DND-41 (cell line): ENCODE data around the gene ENTPD8.

ENCODE experiments used
- ATAC-seq: fragments of 200-7000 bp; cut with Tn5 transposase; 3 replicates; pipeline ENCODE4 v1.9.1; 2021; ENCODE audit warnings: low read depth; ENCODE audit not compliant: insufficient read depth
- DNase-seq: peaks from one replicate; pipeline ENCODE4 v3.0.0-alpha.2; 2020
- H2AFZ ChIP-seq: 2 replicates; pipeline ENCODE4 v1.6.0; 2012; ENCODE audit warnings: low read depth, low read length
- H3K27ac ChIP-seq: 2 replicates; pipeline ENCODE4 v1.5.1; 2012; ENCODE audit warnings: low read length, inconsistent platforms
- H3K27me3 ChIP-seq: fragments of 200-600 bp; sonication (generic); 2 replicates; pipeline ENCODE4 v1.6.0; 2012; ENCODE audit warnings: low read length, mild to moderate bottlenecking, inconsistent platforms; ENCODE audit not compliant: insufficient read depth, poor library complexity
- H3K36me3 ChIP-seq: 2 replicates; pipeline ENCODE4 v1.5.1; 2012; ENCODE audit warnings: low read length, inconsistent platforms; ENCODE audit not compliant: insufficient read depth
- H3K4me1 ChIP-seq: 2 replicates; pipeline ENCODE4 v1.5.1; 2012; ENCODE audit warnings: mild to moderate bottlenecking, low read length; ENCODE audit not compliant: insufficient read depth
- H3K4me2 ChIP-seq: 2 replicates; pipeline ENCODE4 v1.6.0; 2012; ENCODE audit warnings: mild to moderate bottlenecking, moderate library complexity, low read length, inconsistent platforms; ENCODE audit not compliant: insufficient read depth
- H3K4me3 ChIP-seq, 2 experiments: fragments of 200-600 bp in 1 of 2; shearing (Covaris generic) in 1 of 2; 2 replicates each; pipeline ENCODE4 v1.5.1; 2012 to 2016; ENCODE audit warnings: inconsistent platforms in 2 of 2, low read length in 2 of 2, mild to moderate bottlenecking in 2 of 2, low read depth in 1 of 2, moderate library complexity in 1 of 2
- H3K79me2 ChIP-seq: 2 replicates; pipeline ENCODE4 v1.6.0; 2012; ENCODE audit warnings: low read length, inconsistent platforms; ENCODE audit not compliant: insufficient read depth
- H3K9ac ChIP-seq: 2 replicates; pipeline ENCODE4 v1.6.0; 2012; ENCODE audit warnings: low read depth, mild to moderate bottlenecking, inconsistent platforms, low read length, moderate library complexity
- H3K9me3 ChIP-seq: 2 replicates; pipeline ENCODE4 v1.5.1; 2012; ENCODE audit warnings: low read length, moderate library complexity, mild to moderate bottlenecking, inconsistent platforms; ENCODE audit not compliant: insufficient read depth, severe bottlenecking
- H4K20me1 ChIP-seq: 2 replicates; pipeline ENCODE4 v1.6.0; 2012; ENCODE audit warnings: low read length; ENCODE audit not compliant: insufficient read depth
- EZH2 ChIP-seq: IDR thresholded peaks from 3 replicates; pipeline ENCODE4 v1.6.1; 2012; ENCODE audit warnings: borderline replicate concordance, low read depth, mild to moderate bottlenecking, moderate library complexity, low read length, inconsistent platforms; ENCODE audit not compliant: severe bottlenecking
- TF ChIP-seq, protein P1 (sequence below): IDR thresholded peaks from 2 replicates; pipeline ENCODE4 v1.5.1; 2012; ENCODE audit warnings: borderline replicate concordance, low read length, moderate library complexity, mild to moderate bottlenecking; ENCODE audit not compliant: poor library complexity, severe bottlenecking; ENCODE audit errors: extremely low read depth

The ENTPD8 gene

DNA sequence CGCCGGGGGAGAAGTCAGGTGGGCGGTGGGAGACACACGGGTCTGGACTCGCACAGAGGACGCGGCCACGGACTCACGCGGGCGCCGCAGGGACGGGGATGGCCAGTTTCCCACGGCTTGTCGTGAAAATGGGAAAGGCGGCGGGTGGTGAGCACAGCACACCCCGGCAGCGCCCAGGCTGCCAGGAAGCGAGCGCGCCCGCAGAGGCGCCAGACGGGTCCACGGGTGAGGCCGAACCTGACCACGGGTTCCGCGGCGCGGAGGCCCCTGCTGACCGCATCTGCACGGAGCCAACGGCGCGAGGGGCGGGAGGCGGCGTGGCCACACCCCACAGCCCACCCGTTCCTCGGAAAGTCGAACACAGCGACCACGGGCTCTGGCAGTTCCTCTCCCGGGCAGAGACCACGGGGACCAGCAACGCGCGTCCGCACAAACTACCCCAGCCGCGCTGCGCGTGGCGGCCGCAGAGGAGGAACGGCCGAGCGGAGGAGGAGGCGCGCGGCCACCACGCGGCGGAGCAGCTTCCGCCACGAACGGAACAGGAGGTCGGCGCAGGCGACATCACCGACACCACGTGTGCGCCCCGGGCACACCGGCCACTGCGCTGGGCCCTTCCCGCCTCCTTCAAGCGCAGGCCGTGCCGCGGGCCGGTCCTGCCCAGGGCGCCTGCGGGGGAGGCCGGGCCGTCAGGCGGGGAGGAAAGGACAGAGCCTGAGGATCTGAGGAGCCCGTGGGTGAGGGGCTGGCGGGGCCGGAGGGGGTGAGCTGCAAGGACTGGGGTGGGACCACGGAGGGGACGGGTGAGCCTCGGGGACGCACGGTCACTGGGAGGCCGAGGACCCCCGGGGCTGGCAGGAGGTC is 23.8 kb downstream of the ENTPD8 start:
- no peak overlapping the region for H2AFZ ChIP-seq
- H3K79me2 ChIP-seq = no peaks in the 10 kb centered on the region
- DNase-seq (no peak), ATAC-seq (no peak)
- H4K20me1 ChIP-seq = no peaks in the 10 kb centered on the region
- no peak overlapping the region for H3K9ac ChIP-seq
- no peaks in the 10 kb centered on the region for H3K4me1 ChIP-seq
- H3K27ac ChIP-seq = no peak overlapping the region
- H3K9me3 ChIP-seq = no peaks in the 10 kb centered on the region
- no peaks in the 10 kb centered on the region for H3K27me3 ChIP-seq
- TF ChIP-seq EZH2 = no peak
- TF ChIP-seq, protein P1, sequence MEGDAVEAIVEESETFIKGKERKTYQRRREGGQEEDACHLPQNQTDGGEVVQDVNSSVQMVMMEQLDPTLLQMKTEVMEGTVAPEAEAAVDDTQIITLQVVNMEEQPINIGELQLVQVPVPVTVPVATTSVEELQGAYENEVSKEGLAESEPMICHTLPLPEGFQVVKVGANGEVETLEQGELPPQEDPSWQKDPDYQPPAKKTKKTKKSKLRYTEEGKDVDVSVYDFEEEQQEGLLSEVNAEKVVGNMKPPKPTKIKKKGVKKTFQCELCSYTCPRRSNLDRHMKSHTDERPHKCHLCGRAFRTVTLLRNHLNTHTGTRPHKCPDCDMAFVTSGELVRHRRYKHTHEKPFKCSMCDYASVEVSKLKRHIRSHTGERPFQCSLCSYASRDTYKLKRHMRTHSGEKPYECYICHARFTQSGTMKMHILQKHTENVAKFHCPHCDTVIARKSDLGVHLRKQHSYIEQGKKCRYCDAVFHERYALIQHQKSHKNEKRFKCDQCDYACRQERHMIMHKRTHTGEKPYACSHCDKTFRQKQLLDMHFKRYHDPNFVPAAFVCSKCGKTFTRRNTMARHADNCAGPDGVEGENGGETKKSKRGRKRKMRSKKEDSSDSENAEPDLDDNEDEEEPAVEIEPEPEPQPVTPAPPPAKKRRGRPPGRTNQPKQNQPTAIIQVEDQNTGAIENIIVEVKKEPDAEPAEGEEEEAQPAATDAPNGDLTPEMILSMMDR = no peak
- H3K4me3 ChIP-seq = no peak overlapping the region
- H3K36me3 ChIP-seq = no peaks in the 10 kb centered on the region
- no peak overlapping the region for H3K4me2 ChIP-seq

DNA sequence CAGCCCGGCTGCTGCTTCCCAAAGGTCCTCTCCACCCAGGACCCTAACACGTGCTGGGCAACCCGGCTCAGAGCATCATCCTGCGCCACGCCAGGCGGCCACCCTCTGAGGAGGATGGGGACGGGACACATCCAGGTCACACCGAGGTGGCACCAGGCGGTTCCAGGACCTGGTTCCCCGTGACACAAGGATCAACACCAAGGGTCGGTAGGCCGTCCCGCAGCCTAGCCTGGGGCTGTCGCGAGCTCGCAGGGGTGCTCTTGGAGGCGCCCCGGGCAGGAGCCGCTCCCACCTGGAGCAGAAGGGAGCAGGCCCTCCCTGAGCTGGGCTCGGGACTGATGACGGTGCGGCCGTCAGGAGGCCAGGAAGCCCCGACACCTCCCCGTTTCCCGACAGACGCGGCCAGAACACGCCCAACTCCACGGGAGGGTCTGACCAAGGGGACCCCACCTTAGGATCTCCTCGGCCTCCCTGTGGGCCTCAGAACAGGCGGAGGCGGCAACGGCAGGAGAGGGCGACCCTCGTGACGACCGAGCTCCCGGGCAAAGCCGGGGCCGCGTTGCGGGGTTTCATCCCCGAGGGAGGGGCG is 24.5 kb downstream of the ENTPD8 start:
- Histone ChIP-seq H3K4me1 (no peaks in the 10 kb centered on the region), H3K27ac (no peak overlapping the region), H2AFZ (no peak overlapping the region), H3K79me2 (no peaks in the 10 kb centered on the region), H3K4me2 (no peak overlapping the region), H3K36me3 (no peaks in the 10 kb centered on the region), H3K9ac (no peak overlapping the region), H3K9me3 (no peaks in the 10 kb centered on the region), H3K27me3 (no peaks in the 10 kb centered on the region), H4K20me1 (no peaks in the 10 kb centered on the region), H3K4me3 (no peak overlapping the region)
- DNase-seq (no peak), ATAC-seq (no peak)
- TF ChIP-seq, protein P1 = no peak
- TF ChIP-seq EZH2 = no peak

DNA sequence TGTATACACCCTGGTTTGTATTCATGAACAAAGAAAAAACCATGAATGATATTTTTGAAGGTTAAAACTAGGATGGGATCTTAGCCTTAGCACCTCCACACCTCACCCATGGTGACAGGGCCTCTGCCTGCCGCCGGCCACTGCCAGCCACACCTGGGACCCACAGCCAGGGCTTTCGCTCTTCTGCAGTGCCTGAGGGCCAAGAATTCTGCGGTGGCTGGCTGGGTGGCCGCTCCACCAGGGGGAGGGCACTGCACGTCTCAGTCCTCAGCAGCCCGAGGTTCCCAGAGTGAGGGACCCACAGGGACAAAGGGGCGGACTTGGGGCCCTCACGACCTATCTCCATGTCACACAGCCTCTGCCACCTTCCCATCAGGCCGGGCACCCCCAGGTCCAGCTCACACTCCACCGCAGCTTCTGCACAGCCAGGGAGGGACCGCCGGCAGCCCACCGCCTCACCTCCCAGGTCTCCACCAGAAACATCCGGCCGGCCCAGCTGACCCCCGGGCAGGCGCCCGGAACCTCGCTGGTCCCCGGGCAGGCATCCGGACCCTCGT is 25.1 kb downstream of the ENTPD8 start:
- Histone ChIP-seq H3K79me2 (no peaks in the 10 kb centered on the region), H2AFZ (no peak overlapping the region), H3K4me2 (no peak overlapping the region), H3K27ac (no peak overlapping the region), H3K9ac (no peak overlapping the region), H3K27me3 (no peaks in the 10 kb centered on the region), H4K20me1 (no peaks in the 10 kb centered on the region), H3K36me3 (no peaks in the 10 kb centered on the region), H3K4me1 (no peaks in the 10 kb centered on the region), H3K9me3 (no peaks in the 10 kb centered on the region), H3K4me3 (no peak overlapping the region)
- DNase-seq (no peak), ATAC-seq (no peak)
- TF ChIP-seq, protein P1 = no peak
- TF ChIP-seq EZH2 = no peak
